ENCODE measurements around the gene SPRYD3.
"Not testable (repeated sequence)": the region's sequence is repeated elsewhere in the genome, so short reads cannot be mapped to it uniquely, and the experiment has no call there.

Gene SPRYD3

DNA sequence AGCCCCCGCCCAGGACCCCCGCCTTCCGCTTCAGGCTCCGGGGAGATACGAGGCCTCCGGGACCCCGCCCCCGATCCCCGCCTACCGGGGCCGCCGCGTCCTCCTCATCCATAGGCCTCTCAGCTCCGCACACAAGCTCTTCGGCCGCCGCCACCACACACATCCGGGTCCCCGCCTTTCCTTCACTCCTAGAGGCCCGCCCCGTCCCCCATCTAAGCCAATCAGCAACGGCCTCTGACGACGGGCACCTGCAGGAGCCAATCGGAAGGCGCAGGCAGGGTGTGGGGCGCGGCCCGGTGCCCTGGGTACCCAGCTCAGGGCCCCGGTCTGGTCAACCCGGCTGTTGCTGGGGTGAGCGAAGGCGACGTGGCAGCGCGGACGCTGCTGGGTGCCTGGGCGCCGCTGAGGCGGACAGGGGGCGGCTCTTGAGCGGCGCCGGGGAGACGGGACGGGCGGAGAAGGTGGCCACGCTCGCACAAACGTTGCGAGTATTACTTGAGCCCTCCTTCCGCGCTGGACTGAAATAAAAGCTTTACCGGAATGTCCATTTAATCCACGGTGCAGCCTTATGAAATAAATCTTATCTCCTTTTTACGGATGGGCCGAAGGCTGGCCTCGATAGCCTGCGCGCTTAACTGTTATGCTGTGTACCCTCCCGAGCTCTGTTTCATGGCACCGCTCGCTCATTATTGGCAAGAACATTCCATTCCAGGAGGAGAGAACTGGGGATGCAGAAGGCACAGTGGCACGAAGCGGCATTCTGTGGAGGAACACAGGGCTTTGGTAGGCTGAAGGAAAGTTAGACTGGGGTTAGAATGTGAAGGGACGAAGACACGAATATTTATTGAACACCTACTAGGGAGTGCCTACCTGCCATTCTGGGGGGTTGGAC, at the start of gene SPRYD3:
Gene SPRYD3 (minus strand): TSS at position 165 of the 892 bp plus-strand sequence. CDS start 57 bp downstream, at position 108.
- peak; percentile 97 to 98 (median 98) for DNase-seq

GRCh38 chr12:53127169-53127568, 48.0 kb upstream of the SPRYD3 start:
- DNase-seq: no peak

DNA sequence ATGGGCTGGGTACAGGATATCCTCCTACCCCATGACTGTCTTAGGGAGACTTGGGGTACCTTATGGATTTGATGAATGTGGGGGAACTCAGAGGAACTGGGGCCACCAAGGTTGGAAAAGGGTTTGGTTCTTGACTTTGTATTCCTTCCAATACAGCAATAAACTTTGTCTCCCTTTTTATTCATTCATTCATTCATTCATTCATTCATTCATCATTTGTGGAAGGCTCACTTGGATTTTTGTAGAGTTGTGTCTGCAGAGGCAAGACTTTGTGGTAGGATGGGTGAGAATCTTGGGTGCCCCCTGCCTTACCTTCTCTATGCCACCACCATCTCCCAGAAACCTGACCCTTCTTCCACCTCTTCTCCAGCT, 45.1 kb upstream of the SPRYD3 start:
- DNase-seq: no peak

DNA sequence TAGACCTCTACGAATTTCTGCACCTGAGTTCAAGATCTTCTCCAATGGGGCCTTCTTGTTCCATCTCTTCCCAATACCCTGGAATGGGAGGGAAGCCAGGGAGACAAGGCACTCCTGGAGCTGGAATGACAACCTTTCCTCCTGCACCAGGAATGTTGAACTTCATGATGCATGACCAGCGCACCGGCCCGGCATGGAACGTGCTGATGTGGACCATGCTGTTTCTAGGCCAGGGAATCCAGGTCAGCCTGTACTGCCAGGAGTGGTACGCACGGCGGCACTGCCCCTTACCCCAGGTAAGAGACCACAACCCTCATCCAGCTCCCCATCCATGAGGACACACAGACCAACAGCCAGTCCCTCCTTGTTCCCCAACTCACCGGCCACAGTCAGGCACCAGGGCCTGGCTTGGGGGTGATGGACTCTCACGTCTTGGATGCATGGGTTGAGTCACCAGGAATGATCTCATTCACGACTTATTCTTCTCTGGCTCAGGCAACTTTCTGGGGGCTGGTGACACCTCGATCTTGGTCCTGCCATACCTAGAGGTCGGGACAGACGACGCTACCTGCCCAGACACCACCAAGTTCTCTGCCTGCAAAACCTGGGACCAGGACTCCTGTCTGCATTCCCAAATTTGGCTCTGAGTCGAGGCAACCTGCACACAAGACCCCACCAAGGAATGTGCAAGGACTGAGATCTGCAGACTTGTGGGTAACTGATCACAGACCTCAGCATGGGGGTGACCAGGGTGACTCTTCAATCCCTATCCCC, 44.6 kb upstream of the SPRYD3 start:
- no peak for DNase-seq

DNA sequence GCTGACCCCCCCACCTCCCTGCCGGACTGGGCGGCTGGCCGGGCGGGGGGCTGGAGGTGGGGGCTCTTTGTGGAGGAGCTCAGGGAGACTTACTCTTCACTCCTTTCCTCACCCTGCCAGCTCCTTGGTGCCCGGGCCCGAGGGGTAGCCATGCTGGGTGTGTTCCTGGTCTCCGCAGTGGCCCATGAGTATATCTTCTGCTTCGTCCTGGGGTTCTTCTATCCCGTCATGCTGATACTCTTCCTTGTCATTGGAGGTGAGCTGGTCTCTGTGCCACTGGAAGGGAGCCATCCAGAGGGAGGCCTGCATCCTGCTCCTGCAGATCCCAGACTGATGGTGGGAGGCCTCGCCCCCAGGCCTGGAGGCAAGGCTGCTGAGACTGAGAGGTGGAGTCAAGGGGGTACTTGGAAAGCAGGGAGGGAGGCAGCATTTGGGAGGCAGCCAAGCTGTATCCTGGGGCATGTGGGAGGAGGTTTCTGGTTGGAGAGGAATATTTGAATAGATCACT, 43.8 kb upstream of the SPRYD3 start:
- no peak for DNase-seq

DNA sequence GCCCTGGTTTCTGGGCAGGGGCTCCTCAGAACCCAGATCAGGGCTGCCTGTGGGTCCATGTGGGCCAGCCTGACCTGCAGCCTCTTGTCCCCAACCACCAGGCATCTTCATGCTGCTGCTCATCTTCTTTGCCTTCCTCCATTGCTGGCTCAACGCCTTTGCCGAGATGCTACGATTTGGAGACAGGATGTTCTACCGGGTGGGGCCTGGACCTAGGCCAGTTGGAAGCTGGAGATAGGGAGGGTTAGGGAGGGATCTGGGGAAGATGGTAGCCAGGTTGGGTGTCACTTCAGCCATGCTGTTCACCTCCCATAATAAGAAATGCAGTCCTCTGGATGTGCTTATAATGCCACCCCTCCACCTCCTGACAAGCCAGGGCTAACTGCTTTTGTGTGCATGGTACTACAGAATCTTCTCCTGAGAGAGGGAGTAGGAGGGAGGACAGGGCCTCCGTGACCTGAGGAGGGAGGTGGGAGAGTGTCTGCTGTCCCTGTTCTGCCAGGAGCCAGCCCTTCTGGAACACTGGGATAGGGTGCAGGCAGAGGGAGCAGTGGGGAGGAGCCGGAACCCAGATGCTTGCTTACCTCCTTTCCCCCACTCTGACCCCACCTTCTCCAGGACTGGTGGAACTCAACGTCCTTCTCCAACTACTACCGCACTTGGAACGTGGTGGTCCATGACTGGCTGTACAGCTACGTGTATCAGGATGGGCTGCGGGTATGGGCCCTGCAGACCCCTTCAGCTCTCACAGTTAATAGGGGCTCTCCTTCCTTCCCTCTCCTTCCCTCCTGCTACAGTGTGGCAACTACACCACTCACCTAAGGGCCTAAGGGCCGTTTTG, 41.7 kb upstream of the SPRYD3 start:
- no peak for DNase-seq

GRCh38 chr12:53118751-53119300, 39.6 kb upstream of the SPRYD3 start:
- no peak for DNase-seq

GRCh38 chr12:53115891-53116648, 36.9 kb upstream of the SPRYD3 start:
- DNase-seq: no peak

- no peak for DNase-seq
Observed at GRCh38 chr12:53115112-53115890, 36.1 kb upstream of the SPRYD3 start.

DNA sequence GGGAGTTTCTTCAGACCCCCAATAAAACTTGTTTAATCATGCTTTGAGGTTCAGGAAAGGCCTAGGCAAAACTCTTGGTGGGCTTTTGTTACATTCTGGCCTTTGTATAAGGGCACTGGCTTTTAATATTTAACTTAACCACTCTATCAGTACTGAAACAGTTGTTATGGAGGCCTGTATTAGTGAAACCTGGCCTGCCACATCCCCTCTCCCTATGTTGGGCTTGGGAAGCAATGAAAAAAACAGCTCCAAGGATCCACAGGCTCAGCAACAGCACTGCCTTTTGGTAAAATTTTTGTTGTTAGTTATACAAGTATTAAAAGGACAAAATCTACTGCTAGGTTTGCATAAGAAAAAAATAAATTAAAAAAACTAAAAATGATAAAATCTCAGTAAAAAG, 34.8 kb upstream of the SPRYD3 start:
- DNase-seq: no peak

DNA sequence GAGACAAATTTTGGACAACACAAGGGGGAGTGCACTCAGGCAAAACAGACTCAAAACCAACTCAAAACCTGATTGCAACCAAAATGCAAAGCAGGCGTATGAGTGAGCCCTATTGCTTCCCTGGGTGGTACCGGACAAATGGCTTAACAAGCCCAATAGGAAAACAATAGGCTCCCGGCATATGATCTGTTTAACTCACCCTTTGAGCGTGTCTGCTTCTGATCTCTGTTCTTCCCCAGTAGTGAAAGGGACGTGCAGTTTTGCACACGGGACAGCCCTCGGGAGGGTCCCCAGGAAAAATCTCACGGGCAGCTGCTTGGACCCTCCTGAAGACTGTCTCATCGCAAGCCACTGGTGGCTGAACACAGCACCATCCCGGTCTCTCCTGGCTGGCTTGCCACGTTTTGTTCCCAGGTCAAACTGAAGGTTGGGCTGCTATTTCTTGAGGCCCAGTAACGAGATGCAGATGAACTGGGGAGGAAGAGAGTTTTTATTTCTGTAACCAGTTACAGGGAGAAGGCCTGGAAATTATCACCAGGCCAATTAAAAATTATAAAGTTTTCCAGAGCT, 34.0 kb upstream of the SPRYD3 start:
- no peak for DNase-seq

- DNase-seq: not testable (repeated sequence)
Observed at GRCh38 chr12:53112431-53112830, 33.2 kb upstream of the SPRYD3 start.

GRCh38 chr12:53107122-53107521, 27.9 kb upstream of the SPRYD3 start:
- DNase-seq: no peak

DNA sequence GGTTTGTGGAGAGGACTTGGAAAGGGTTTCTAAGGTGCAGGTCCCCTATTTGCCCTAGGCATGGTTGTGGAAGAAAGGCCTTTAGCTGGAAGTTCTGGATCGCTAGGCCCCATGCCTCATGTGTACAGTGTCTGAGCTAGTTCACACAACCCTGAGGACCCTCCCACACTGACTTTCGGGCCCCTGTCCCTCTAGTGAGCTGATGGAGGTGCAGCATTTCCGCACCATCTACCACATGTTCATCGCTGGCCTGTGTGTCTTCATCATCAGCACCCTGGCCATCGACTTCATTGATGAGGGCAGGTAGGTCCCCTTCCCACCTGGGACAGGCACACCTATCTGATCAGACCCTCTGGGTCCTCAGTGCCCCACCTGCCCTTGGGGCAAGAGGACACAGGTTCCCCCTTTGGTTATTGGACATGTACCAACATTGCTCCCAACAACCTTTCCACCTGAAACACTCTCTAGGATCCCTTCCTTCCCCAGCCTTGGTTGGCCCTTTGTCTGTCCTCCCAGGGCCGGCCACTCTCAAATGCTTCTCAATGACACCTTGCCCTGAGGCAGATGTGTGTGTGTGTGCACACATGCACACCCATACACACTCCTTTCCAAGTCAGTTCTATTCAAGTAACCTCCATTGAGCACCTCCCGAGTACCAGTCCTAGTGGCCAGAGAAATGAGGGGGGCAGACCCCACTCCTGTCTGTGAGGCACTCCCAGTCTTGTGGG, 26.7 kb upstream of the SPRYD3 start:
- no peak for DNase-seq

- DNase-seq: no peak
Observed at GRCh38 chr12:53105256-53105655, 26.1 kb upstream of the SPRYD3 start.

GRCh38 chr12:53103860-53104305, 24.7 kb upstream of the SPRYD3 start:
- peak; percentile 44 to 61 (median 51) for DNase-seq

GRCh38 chr12:53102883-53103807, 24.0 kb upstream of the SPRYD3 start, which contains the start of gene SOAT2:
Gene SOAT2 (plus strand): TSS chr12:53103486. CDS start chr12:53103578, 92 bp downstream.
- DNase-seq: no peak
